ENCODE measurements around the gene NET1. TPM values are rescaled to one million over a fixed set of nuclear protein-coding genes. Genes with fewer than 3 reads are reported as not detected.
A peak's percentile ranks its signal among the peaks of the same experiment; 100 is the strongest.

Gene NET1
- total and polyA plus RNA-seq, 11 donors = 5.6 to 29.5 (median 14.7) TPM

GRCh38 chr10:5497289-5497688 lies 84.9 kb downstream of the NET1 start:
- no peaks in the 10 kb centered on the region for H3K4me1 ChIP-seq
- no peaks in the 10 kb centered on the region for H3K27me3 ChIP-seq
- no peaks in the 10 kb centered on the region for H3K36me3 ChIP-seq
- no peak overlapping the region for H3K27ac ChIP-seq
- no peak for TF ChIP-seq POLR2A (IDR thresholded peaks at IDR 0.05)
- intact Hi-C loops (cut with DNase I) = no loop called here
- H3K4me3 ChIP-seq = no peak overlapping the region
- H3K9me3 ChIP-seq = peaks cover 0 to 4% (median 0%) of the 10 kb centered on the region in 12 donors
- 78 to 94% (median 82%) methylated on average over 6 of the region's 6 CpGs for WGBS, 4 donors
- DNase-seq = no peak
- no peak for ATAC-seq

- intact Hi-C loops (cut with DNase I) = no loop called here
These were observed 85.8 kb downstream of the NET1 start for GRCh38 chr10:5497948-5498730.

DNA sequence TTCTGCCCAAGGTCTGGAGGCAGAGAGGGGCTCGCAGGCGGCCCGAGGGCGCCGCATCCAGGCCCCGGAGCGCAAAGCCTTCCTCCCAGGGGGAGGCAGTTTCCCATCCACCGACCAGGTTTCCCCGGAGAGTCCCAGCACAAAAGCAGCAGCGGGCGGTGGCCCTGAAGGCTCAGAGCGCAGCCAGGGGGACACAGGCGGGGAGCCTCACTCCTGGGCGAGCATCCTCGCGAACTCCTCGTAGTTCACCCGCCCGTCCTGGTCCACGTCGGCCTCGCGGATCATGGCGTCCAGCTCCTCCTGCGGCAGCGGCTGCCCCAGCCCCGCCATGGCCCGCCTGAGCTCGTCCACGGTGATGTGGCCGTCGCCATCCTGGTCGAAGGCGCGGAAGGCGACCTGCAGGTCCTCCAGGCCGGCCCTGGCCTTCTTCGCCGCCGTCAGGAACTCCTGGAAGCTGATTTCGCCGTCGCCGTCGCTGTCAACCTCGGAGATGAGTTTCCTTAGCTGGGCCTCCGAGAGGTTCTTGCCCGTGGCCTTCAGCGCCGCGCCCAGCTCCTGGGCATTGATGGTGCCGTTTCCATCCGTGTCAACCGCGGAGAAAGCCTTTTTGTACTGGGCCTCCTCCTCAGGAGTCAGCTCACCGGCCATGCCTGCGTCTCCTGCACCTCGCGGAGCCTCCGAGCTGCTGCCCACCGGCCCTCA lies 86.6 kb downstream of the NET1 start:
- 92 to 99% (median 94%) methylated on average over 40 to 61 of the region's 61 CpGs for WGBS, 4 donors
- DNase-seq (no peak), ATAC-seq (no peak)
- no peak for TF ChIP-seq CTCF (IDR thresholded peaks at IDR 0.05)
- no peak for TF ChIP-seq POLR2A (IDR thresholded peaks at IDR 0.05)
- intact Hi-C loops (cut with DNase I) = no loop called here
- Histone ChIP-seq H3K27me3 (no peaks in the 10 kb centered on the region), H3K36me3 (no peaks in the 10 kb centered on the region), H3K27ac (no peak overlapping the region), H3K4me3 (no peak overlapping the region), H3K9me3 (no peaks in the 10 kb centered on the region), H3K4me1 (no peaks in the 10 kb centered on the region)

More at GRCh38 chr10:5497948-5498730, 85.8 kb downstream of the NET1 start:
- H3K27me3 ChIP-seq = no peaks in the 10 kb centered on the region
- no peaks in the 10 kb centered on the region for H3K4me1 ChIP-seq
- H3K4me3 ChIP-seq = no peak overlapping the region
- no peak for DNase-seq
- no peaks in the 10 kb centered on the region for H3K9me3 ChIP-seq
- TF ChIP-seq POLR2A (IDR thresholded peaks at IDR 0.05) = no peak
- TF ChIP-seq CTCF (IDR thresholded peaks at IDR 0.05) = no peak
- ATAC-seq = peak in 1 of 4 donors; percentile 8
- H3K36me3 ChIP-seq = no peaks in the 10 kb centered on the region
- no peak overlapping the region for H3K27ac ChIP-seq
- 90 to 95% (median 91%) methylated on average over 18 to 19 of the region's 19 CpGs for WGBS, 4 donors

DNA sequence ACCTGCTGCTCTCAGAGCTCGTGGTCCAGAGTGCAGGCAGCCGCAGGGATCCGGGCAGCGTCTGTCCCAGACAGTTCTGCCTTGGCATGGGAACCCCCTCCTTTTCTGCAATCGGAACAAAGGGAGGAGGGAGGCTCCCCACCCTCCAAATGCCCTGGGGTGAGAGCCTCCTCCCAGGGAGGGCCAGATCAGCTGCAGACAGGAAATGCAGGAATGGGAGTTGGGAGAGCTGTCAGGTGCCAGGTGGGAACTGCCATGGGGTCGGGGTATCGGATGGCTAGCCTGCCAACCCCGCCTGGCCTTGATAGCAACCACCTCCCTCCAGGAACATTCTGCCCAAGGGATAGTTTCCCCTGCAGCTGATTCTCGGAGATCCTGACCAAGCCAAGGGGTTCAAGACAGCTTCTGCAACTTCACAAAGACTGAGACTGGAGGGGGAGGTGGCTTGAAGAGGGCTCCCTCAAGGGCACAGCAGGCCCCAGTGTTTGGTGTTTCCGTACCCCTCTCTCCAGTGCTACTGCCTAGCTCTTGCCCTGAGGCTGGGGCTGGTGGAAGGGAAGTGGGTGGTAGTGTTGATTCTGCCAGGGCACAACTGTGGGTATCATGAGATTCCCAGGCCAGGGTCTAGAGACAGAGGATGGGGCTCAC lies 87.3 kb downstream of the NET1 start, which contains the start of gene CALML5:
CALML5 (minus strand) TSS at position 78 of the 648 bp plus-strand sequence. CDS start 132 bp downstream, outside the sequence.
- no peaks in the 10 kb centered on the region for H3K9me3 ChIP-seq
- no peak for TF ChIP-seq POLR2A (IDR thresholded peaks at IDR 0.05)
- TF ChIP-seq CTCF (IDR thresholded peaks at IDR 0.05) = no peak
- H3K4me1 ChIP-seq = no peaks in the 10 kb centered on the region
- intact Hi-C loops (cut with DNase I) = no loop called here
- DNase-seq = no peak
- no peak within 1 kb of the TSS for H3K27ac ChIP-seq
- H3K36me3 ChIP-seq = no peaks in the 10 kb centered on the region
- H3K27me3 ChIP-seq = no peaks in the 10 kb centered on the region
- H3K4me3 ChIP-seq = no peak within 1 kb of the TSS
- 84 to 95% (median 89%) methylated on average over 10 of the region's 10 CpGs for WGBS, 4 donors
- ATAC-seq = no peak

Data from heart left ventricle (tissue), 16 donors.